Pancreas (tissue), 10 donors: Measurements from ENCODE around the gene PEX14. TPM values are rescaled to one million over a fixed set of nuclear protein-coding genes. Genes with fewer than 3 reads are reported as not detected.

ENCODE experiments used
- ATAC-seq, 4 donors: fragments of 200-7000 bp; cut with Tn5 transposase; one replicate each; pipeline versions ENCODE4 v1.8.0 to v1.9.1; 2020; ENCODE audit warnings: mild to moderate bottlenecking in 4 of 4, moderate library complexity in 4 of 4
- DNase-seq, 6 donors: peaks; one replicate each; pipeline ENCODE4 v3.0.0-alpha.2; 2020
- FAIRE-seq: peaks from 2 replicates; lab custom pipeline; 2012; peaks lifted over from hg19 to GRCh38; lab: Jason Lieb, UNC
- H3K27ac ChIP-seq, 4 donors: fragments of 200-600 bp; sonication (generic); 1 replicate in 3 of 4; 2 replicates in 1 of 4; pipeline versions ENCODE4 v1.5.0 to v1.8.0; 2020
- H3K27me3 ChIP-seq, 4 donors: fragments of 200-600 bp; one replicate each; pipeline ENCODE4 v1.8.0; 2021
- H3K36me3 ChIP-seq, 3 donors: fragments of 200-600 bp; sonication (generic) in 1 of 3; one replicate each; pipeline versions ENCODE4 v1.5.0 to v1.8.0; 2020 to 2021
- H3K4me1 ChIP-seq, 3 donors: fragments of 200-600 bp; one replicate each; pipeline ENCODE4 v1.8.0; 2021
- H3K4me3 ChIP-seq, 4 donors: fragments of 200-600 bp; sonication (generic) in 2 of 4; one replicate each; pipeline versions ENCODE4 v1.5.0 to v1.8.0; 2020 to 2021
- H3K9me3 ChIP-seq, 4 donors: fragments of 200-600 bp; one replicate each; pipeline ENCODE4 v1.8.0; 2021
- WGBS, 2 donors: extraction: QIAGEN DNeasy Blood & Tissue Kit; methylation state at CpG; one replicate each; pipeline ENCODE4 v1.1.7; 2013; 5-methylcytosine and 5-hydroxymethylcytosine counted together
- intact Hi-C, 3 donors: fragments of 100-400 bp; cut with DNase I; formaldehyde crosslinking; loops; one replicate each; pipeline versions ENCODE4 v1.11.1 to v1.14.2; 2022
- polyA plus RNA-seq, 2 donors: library from polyadenylated mRNA; stranded (reverse); fragments of 200-250 nt; gene quantifications; one replicate each; pipeline ENCODE4 v1.2.3, GENCODE V29; 2013
- total RNA-seq, 6 donors: library from RNA; stranded (reverse); fragmentation: NEBNext Ultra II Directional in 4 of 6; extraction: Animal tissue kit (Norgen Biotek cat#: 25700) in 4 of 6; gene quantifications; one replicate each; pipeline versions ENCODE4 v1.2.1 to v1.2.4, GENCODE V29; 2021 to 2023
- TF ChIP-seq, protein P1 (sequence below), 4 donors: fragments of 200-600 bp; sonication (generic) in 3 of 4; IDR thresholded peaks; one replicate each; pipeline versions ENCODE4 v1.5.0 to v1.8.0; 2021; ENCODE audit warnings: antibody characterized with exemption in 4 of 4
- donor health status: healthy with polysubstance abuse.
- donor health status: DM: no; HTN: no; CAD: no; lungs with moderate emphysema.
- donor health status: DM: no; HTN: no; CAD: no.
- donor health status: control.
- donor health status: control.
- donor health status: Bipolar disorder and iron deficiency.
- donor health status: DM: yes; HTN: yes; CAD: no.
- donor health status: DM: no; HTN: no; CAD: no.
- donor health status: DM: no; HTN: no; CAD: no.
- donor health status: DM: yes; HTN: yes; CAD: no.

PEX14 gene
- total and polyA plus RNA-seq, 8 donors: 6.0 to 12.8 (median 8.2) TPM

DNA sequence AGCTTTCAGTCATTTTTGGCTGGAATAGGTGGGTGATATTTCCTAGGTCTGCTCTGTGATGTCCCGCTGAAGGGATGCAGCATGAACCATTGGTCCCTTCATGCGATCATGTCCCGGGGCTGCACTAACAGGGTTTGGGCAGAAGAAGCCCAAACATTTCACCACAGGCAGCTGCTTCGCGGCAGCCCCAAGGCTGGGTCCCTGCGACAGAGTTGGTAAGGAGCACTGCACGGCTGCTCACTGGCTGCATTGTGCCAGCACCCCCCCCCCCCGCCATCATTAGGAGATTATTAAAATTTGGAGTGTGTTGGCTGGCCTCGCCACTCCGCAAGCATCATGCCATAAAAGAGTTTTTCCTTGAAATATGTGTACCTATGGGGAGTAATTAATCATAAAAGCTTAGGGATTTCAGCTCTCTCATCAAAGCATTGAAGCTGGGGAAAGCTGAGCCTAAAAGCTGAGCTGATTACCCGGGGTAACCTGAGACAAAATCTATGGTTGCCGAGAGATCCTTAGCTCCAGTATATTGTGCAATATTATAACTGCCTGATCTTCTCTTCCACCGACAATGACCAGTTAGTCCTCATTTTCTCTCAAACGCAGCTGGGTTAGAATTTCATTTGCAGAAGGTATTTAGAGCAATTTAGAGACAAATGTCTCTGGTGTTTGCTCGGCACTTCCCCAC lies 62.5 kb downstream of the PEX14 start:
- no peak for DNase-seq
- intact Hi-C loops: loop anchor here in 1 of 3 donors (10.0 kb wide), 1 partner anchor 328 kb away; no protein-coding TSS in a partner anchor
- Histone ChIP-seq H3K4me1 (no peaks in the 10 kb centered on the region), H3K27ac (no peak overlapping the region), H3K36me3 (peaks cover 0 to 6% (median 0%) of the 10 kb centered on the region in 3 donors), H3K27me3 (no peaks in the 10 kb centered on the region), H3K4me3 (no peak overlapping the region), H3K9me3 (no peaks in the 10 kb centered on the region)
- WGBS, 2 donors: 61 to 67% methylated on average over 14 to 15 of the region's 15 CpGs
- ATAC-seq: peak in 3 of 4 donors; percentile 54 to 73 (median 60)
- FAIRE-seq: no peak
- TF ChIP-seq, protein P1, sequence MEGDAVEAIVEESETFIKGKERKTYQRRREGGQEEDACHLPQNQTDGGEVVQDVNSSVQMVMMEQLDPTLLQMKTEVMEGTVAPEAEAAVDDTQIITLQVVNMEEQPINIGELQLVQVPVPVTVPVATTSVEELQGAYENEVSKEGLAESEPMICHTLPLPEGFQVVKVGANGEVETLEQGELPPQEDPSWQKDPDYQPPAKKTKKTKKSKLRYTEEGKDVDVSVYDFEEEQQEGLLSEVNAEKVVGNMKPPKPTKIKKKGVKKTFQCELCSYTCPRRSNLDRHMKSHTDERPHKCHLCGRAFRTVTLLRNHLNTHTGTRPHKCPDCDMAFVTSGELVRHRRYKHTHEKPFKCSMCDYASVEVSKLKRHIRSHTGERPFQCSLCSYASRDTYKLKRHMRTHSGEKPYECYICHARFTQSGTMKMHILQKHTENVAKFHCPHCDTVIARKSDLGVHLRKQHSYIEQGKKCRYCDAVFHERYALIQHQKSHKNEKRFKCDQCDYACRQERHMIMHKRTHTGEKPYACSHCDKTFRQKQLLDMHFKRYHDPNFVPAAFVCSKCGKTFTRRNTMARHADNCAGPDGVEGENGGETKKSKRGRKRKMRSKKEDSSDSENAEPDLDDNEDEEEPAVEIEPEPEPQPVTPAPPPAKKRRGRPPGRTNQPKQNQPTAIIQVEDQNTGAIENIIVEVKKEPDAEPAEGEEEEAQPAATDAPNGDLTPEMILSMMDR (IDR thresholded peaks at IDR 0.05): no peak

DNA sequence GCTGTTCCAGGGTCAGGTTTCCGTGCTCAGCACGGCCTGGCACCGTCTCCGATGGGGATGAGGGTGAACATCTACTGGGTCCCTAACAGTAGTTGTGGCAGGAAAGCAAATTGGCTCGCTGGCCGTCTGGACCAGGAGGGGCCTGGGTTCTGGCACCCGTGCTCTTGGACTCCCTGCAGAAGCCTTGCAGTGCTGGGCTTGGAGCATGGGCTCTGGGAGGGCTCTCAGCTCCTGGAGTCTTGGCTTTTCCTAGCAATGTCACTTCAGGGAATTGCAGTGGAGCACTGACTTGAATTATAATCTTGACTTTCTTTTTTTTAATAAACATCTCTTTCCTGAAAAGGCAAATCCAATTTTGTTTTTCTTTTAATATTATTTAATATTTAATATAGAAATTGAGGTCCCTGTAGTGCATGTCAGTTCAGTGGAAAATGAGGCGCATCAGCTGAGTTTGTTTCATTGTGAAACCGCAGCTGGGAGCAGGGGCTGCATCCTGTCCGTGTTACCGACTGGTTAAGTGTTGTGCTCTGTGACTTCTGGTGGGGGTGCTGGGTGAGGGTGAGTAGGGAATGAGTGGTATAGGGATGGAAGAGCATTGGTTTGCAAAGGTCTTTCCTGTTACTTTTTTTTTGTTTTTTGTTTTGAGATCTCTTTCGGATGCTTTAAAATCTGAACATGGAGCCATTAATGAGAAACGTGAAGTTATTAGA lies 64.1 kb downstream of the PEX14 start:
- intact Hi-C loops: loop anchor here in 1 of 3 donors (10.0 kb wide), 1 partner anchor 326 kb away; no protein-coding TSS in a partner anchor
- FAIRE-seq (no peak), DNase-seq (no peak), ATAC-seq (no peak)
- no peak overlapping the region for H3K4me3 ChIP-seq
- H3K27ac ChIP-seq: no peak overlapping the region
- TF ChIP-seq, protein P1 (IDR thresholded peaks at IDR 0.05): no peak
- H3K36me3 ChIP-seq: peaks cover 0 to 6% (median 0%) of the 10 kb centered on the region in 3 donors
- no peaks in the 10 kb centered on the region for H3K27me3 ChIP-seq
- no peaks in the 10 kb centered on the region for H3K4me1 ChIP-seq
- 85 to 93% methylated on average over 13 of the region's 13 CpGs for WGBS, 2 donors
- no peaks in the 10 kb centered on the region for H3K9me3 ChIP-seq

DNA sequence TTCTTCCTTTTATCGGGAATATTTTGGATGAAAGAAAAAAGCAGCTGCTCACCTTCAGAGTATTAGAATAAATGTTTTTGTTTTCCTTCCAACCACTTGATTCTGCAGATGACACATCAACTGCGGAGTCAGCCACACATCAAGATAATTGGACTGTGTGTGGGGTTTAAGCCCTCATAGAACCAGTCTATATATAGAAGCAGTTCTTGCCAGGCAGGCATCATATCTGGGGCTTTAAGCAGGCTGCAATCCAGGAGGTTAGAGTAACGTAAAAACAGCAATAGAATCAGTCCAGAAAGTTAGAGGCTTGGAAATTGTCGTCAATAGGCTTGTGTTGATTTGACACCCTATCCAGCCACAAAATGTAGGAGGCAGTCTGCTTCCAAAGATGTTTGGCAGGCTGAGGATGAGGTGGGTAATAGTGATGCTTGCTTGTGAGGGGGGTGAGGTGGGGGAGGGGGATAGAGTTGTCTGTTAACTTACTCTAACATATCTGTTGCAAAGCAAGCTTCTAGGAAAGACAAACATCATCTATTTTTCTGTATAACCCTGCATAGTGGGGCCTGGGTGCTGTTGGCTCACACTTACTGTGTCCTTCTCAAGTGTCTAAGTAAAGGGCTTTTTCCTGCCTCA lies 64.8 kb downstream of the PEX14 start:
- Histone ChIP-seq H3K36me3 (peaks cover 0 to 6% (median 0%) of the 10 kb centered on the region in 3 donors), H3K27me3 (no peaks in the 10 kb centered on the region), H3K27ac (no peak overlapping the region), H3K4me1 (no peaks in the 10 kb centered on the region), H3K4me3 (no peak overlapping the region), H3K9me3 (no peaks in the 10 kb centered on the region)
- TF ChIP-seq, protein P1 (IDR thresholded peaks at IDR 0.05): no peak
- WGBS, 2 donors: 76 to 78% methylated on average over 4 of the region's 4 CpGs
- no peak for ATAC-seq
- no peak for DNase-seq
- FAIRE-seq: no peak
- intact Hi-C loops: loop anchor here in 2 of 3 donors (10.0 kb wide), 2 partner anchors 75 to 325 kb away; no protein-coding TSS in a partner anchor

DNA sequence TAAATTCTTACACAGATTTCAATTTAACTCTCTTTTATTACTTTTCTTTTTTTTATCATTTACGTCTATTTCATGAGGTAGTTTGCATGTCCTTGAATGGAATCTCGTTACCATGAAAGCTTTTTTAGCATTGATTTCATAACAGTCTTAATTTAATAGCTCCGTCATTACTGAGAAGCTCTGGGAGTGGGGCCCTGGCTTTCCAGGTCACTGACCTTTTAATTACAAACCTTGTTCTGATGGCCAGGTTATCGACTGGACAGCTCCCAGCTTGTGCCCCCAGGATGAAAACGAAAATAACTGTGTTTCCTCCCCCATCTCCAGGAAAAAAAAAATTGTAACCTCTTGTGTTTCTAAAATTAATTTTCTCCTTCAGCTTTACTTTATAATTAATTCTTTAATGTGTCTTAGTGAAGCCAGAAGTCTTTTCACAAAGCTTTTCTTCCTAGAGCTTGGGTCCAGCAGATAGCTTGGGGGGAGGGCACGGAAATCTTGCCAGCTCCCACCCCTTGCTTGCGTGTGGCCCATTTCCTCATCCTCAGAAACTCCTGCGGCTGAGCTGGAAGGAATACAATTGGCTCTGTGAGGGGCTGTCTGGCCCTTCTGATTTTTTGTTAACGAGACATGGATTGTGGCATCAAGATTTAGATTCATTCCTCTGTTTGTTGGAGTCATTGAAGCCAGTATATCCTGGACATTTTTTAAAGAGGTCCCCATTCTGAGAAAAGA lies 65.7 kb downstream of the PEX14 start:
- Histone ChIP-seq H3K4me1 (no peaks in the 10 kb centered on the region), H3K27me3 (no peaks in the 10 kb centered on the region), H3K27ac (no peak overlapping the region), H3K9me3 (no peaks in the 10 kb centered on the region), H3K36me3 (peaks cover 0 to 6% (median 0%) of the 10 kb centered on the region in 3 donors), H3K4me3 (no peak overlapping the region)
- TF ChIP-seq, protein P1 (IDR thresholded peaks at IDR 0.05): no peak
- intact Hi-C loops: loop anchor here in 1 of 3 donors (10.0 kb wide), 1 partner anchor 74 kb away; no protein-coding TSS in a partner anchor
- WGBS, 2 donors: 79 to 85% methylated on average over 9 of the region's 9 CpGs
- DNase-seq (no peak), FAIRE-seq (no peak), ATAC-seq (no peak)
